HG03354 (cell line): ENCODE measurements around the gene PARP6.
"Not testable (repeated sequence)": the region's sequence is repeated elsewhere in the genome, so short reads cannot be mapped to it uniquely, and the experiment has no call there.

ENCODE experiments used
- ATAC-seq: cut with Tn5 transposase; IDR thresholded peaks from one replicate; pipeline ENCODE4 v1.9.1; 2021; ENCODE audit warnings: mild to moderate bottlenecking; ENCODE audit not compliant: unreplicated experiment, poor library complexity, severe bottlenecking

Gene PARP6

GRCh38 chr15:72281713-72282112, 9.4 kb upstream of the PARP6 start:
- no peak for ATAC-seq

- no peak for ATAC-seq
Observed at GRCh38 chr15:72280751-72281150, 8.4 kb upstream of the PARP6 start.

GRCh38 chr15:72278737-72279136, 6.4 kb upstream of the PARP6 start:
- ATAC-seq = no peak

GRCh38 chr15:72276326-72276700, 4.0 kb upstream of the PARP6 start:
- ATAC-seq = no peak

- ATAC-seq = not testable (repeated sequence)
Observed at GRCh38 chr15:72275635-72276325, 3.4 kb upstream of the PARP6 start.

- no peak for ATAC-seq
Observed at GRCh38 chr15:72272997-72273352, 621 bp upstream of the PARP6 start.

GRCh38 chr15:72271895-72272212, 500 bp downstream of the PARP6 start:
- ATAC-seq = peak; percentile 28

GRCh38 chr15:72271221-72271620, 1.1 kb downstream of the PARP6 start:
- ATAC-seq = no peak

- no peak for ATAC-seq
Observed at GRCh38 chr15:72269739-72270138, 2.6 kb downstream of the PARP6 start.

GRCh38 chr15:72265031-72265430, 7.3 kb downstream of the PARP6 start:
- ATAC-seq = no peak

GRCh38 chr15:72252663-72253299, 19.6 kb downstream of the PARP6 start:
- no peak for ATAC-seq

GRCh38 chr15:72249142-72249810, 23.1 kb downstream of the PARP6 start:
- ATAC-seq = no peak

GRCh38 chr15:72248514-72248913, 23.8 kb downstream of the PARP6 start:
- ATAC-seq = no peak

GRCh38 chr15:72242775-72243370, 29.5 kb downstream of the PARP6 start:
- no peak for ATAC-seq

- no peak for ATAC-seq
Observed at GRCh38 chr15:72239652-72240051, 32.7 kb downstream of the PARP6 start.

- ATAC-seq = no peak
Observed at GRCh38 chr15:72238586-72238985, 33.8 kb downstream of the PARP6 start.

GRCh38 chr15:72237853-72238224, 34.5 kb downstream of the PARP6 start:
- ATAC-seq = no peak

- ATAC-seq = peak; percentile 71
Observed at GRCh38 chr15:72237029-72237852, 35.1 kb downstream of the PARP6 start.

GRCh38 chr15:72236381-72237003, 35.9 kb downstream of the PARP6 start:
- ATAC-seq = no peak

- no peak for ATAC-seq
Observed at GRCh38 chr15:72235298-72235697, 37.1 kb downstream of the PARP6 start.
